SW 1271 (cell line): ENCODE data around the gene CASP7.
"Not testable (repeated sequence)": the region's sequence is repeated elsewhere in the genome, so short reads cannot be mapped to it uniquely, and the experiment has no call there.

Experiments
- DNase-seq, 2 experiments: peaks; one replicate each; lab custom pipeline; 2025; lab: John Stamatoyannopoulos, UW

Gene CASP7

GRCh38 chr10:113754125-113754524 lies 74.4 kb downstream of the CASP7 start:
- no peak for DNase-seq

- no peak for DNase-seq
Measured at GRCh38 chr10:113754768-113755167, 75.1 kb downstream of the CASP7 start.

- DNase-seq = no peak
Measured at GRCh38 chr10:113756940-113757543, 77.3 kb downstream of the CASP7 start.

GRCh38 chr10:113762083-113762482 lies 82.4 kb downstream of the CASP7 start:
- DNase-seq = no peak

- no peak for DNase-seq
Measured at GRCh38 chr10:113764582-113764981, 84.9 kb downstream of the CASP7 start.

- no peak for DNase-seq
Measured at GRCh38 chr10:113765910-113766309, 86.2 kb downstream of the CASP7 start.

GRCh38 chr10:113767222-113767621 lies 87.5 kb downstream of the CASP7 start:
- DNase-seq = no peak

- DNase-seq = no peak
Measured at GRCh38 chr10:113770346-113770745, 90.6 kb downstream of the CASP7 start.

GRCh38 chr10:113771131-113771530 lies 91.4 kb downstream of the CASP7 start:
- DNase-seq = not testable (repeated sequence)

GRCh38 chr10:113775686-113776294 lies 96.1 kb downstream of the CASP7 start:
- DNase-seq = no peak

GRCh38 chr10:113776553-113776952 lies 96.8 kb downstream of the CASP7 start:
- no peak for DNase-seq
